ENCODE results near the gene KIF26B. TPM values are rescaled to one million over a fixed set of nuclear protein-coding genes. Genes with fewer than 3 reads are reported as not detected.

KIF26B gene
- total and polyA plus RNA-seq, 2 experiments from 2014 or later: 2.5 to 8.0 TPM

DNA sequence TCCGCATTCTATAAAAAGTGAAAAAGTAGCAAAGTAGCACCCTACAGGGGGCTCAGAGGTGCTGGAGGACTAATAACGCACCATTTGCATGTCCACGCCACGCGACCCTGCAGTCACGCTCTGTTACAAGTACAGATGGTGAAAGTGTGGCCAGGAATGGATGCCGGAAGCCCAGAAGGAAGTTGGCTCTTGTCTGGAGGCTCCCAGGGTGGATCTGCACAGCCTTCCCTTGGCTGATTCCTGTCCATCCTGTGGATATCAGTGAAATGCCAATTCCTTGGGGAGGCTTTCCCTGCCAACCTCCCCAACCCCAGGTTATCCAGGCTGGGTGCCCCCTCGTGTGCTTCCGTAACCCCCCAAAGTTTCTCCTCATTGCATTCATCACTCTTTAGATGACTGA, 396.8 kb downstream of the KIF26B start:
- no peak overlapping the region for H3K4me3 ChIP-seq
- H3K27me3 ChIP-seq (replicated peaks; ENCODE audit: insufficient read depth): no peaks in the 10 kb centered on the region
- in situ Hi-C loops (cut with MboI): no loop called here
- no peak overlapping the region for H3K27ac ChIP-seq
- WGBS, 2 experiments (ENCODE audit: low coverage in 1 of 2, low lambda C conversion rate in 2 of 2, missing lambda C conversion rate in 2 of 2): 89 to 94% methylated on average over 9 of the region's 9 CpGs
- H3K4me1 ChIP-seq (ENCODE audit: insufficient read depth): peaks cover 13% of the 10 kb centered on the region
- H3K79me2 ChIP-seq (ENCODE audit: insufficient read depth): no peaks in the 10 kb centered on the region
- TF ChIP-seq EZH2phosphoT487 (IDR thresholded peaks at IDR 0.05; ENCODE audit: insufficient read depth, low read depth) (no peak), EZH2 (IDR thresholded peaks at IDR 0.05; ENCODE audit: insufficient read depth, poor library complexity, severe bottlenecking) (no peak)
- H2AFZ ChIP-seq: no peak overlapping the region
- no peaks in the 10 kb centered on the region for H4K20me1 ChIP-seq (ENCODE audit: insufficient read depth)
- no peaks in the 10 kb centered on the region for H3K36me3 ChIP-seq (ENCODE audit: low read depth)
- H3F3A ChIP-seq (ENCODE audit: insufficient read depth): no peaks in the 10 kb centered on the region
- H3K9ac ChIP-seq: no peak overlapping the region
- H3K9me2 ChIP-seq (ENCODE audit: insufficient read depth): no peaks in the 10 kb centered on the region
- no peak for DNase-seq
- H3K4me2 ChIP-seq (ENCODE audit: unreplicated experiment): no peak overlapping the region
- no peaks in the 10 kb centered on the region for H3K9me3 ChIP-seq (ENCODE audit: low read depth)

GRCh38 chr1:245552331-245552730, 397.5 kb downstream of the KIF26B start:
- in situ Hi-C loops (cut with MboI): no loop called here
- H3K79me2 ChIP-seq (ENCODE audit: insufficient read depth): no peaks in the 10 kb centered on the region
- no peaks in the 10 kb centered on the region for H3F3A ChIP-seq (ENCODE audit: insufficient read depth)
- H3K9me2 ChIP-seq (ENCODE audit: insufficient read depth): no peaks in the 10 kb centered on the region
- H3K27ac ChIP-seq: no peak overlapping the region
- H2AFZ ChIP-seq: no peak overlapping the region
- no peak for DNase-seq
- H3K9me3 ChIP-seq (ENCODE audit: low read depth): no peaks in the 10 kb centered on the region
- no peaks in the 10 kb centered on the region for H4K20me1 ChIP-seq (ENCODE audit: insufficient read depth)
- H3K9ac ChIP-seq: no peak overlapping the region
- no peak for TF ChIP-seq EZH2phosphoT487 (IDR thresholded peaks at IDR 0.05; ENCODE audit: insufficient read depth, low read depth)
- TF ChIP-seq EZH2 (IDR thresholded peaks at IDR 0.05; ENCODE audit: insufficient read depth, poor library complexity, severe bottlenecking): no peak
- H3K4me3 ChIP-seq: no peak overlapping the region
- WGBS, 2 experiments (ENCODE audit: low coverage in 1 of 2, low lambda C conversion rate in 2 of 2, missing lambda C conversion rate in 2 of 2): 87 to 90% methylated on average over 9 of the region's 9 CpGs
- H3K4me1 ChIP-seq (ENCODE audit: insufficient read depth): peaks cover 13% of the 10 kb centered on the region
- H3K27me3 ChIP-seq (replicated peaks; ENCODE audit: insufficient read depth): no peaks in the 10 kb centered on the region
- H3K4me2 ChIP-seq (ENCODE audit: unreplicated experiment): no peak overlapping the region
- no peaks in the 10 kb centered on the region for H3K36me3 ChIP-seq (ENCODE audit: low read depth)

- Histone ChIP-seq H4K20me1 (ENCODE audit: insufficient read depth) (no peaks in the 10 kb centered on the region), H3K9me3 (ENCODE audit: low read depth) (no peaks in the 10 kb centered on the region)
- whole genome bisulfite sequencing, 2 experiments (ENCODE audit: low coverage in 1 of 2, low lambda C conversion rate in 2 of 2, missing lambda C conversion rate in 2 of 2): 83 to 85% methylated on average over 3 of the region's 3 CpGs
These were observed 401.3 kb downstream of the KIF26B start for GRCh38 chr1:245556057-245556456.

GRCh38 chr1:245558069-245558468, 403.3 kb downstream of the KIF26B start:
- no peak overlapping the region for H3K27ac ChIP-seq
- H3F3A ChIP-seq (ENCODE audit: insufficient read depth): no peaks in the 10 kb centered on the region
- H3K4me1 ChIP-seq (ENCODE audit: insufficient read depth): no peaks in the 10 kb centered on the region
- H3K9ac ChIP-seq: no peak overlapping the region
- H3K4me3 ChIP-seq: no peak overlapping the region
- H3K27me3 ChIP-seq (replicated peaks; ENCODE audit: insufficient read depth): no peaks in the 10 kb centered on the region
- no peaks in the 10 kb centered on the region for H4K20me1 ChIP-seq (ENCODE audit: insufficient read depth)
- 41 to 64% methylated on average over 5 of the region's 5 CpGs for WGBS, 2 experiments (ENCODE audit: low coverage in 1 of 2, low lambda C conversion rate in 2 of 2, missing lambda C conversion rate in 2 of 2)
- in situ Hi-C loops (cut with MboI): no loop called here
- H3K79me2 ChIP-seq (ENCODE audit: insufficient read depth): no peaks in the 10 kb centered on the region
- H2AFZ ChIP-seq: no peak overlapping the region
- no peaks in the 10 kb centered on the region for H3K9me3 ChIP-seq (ENCODE audit: low read depth)
- TF ChIP-seq EZH2phosphoT487 (IDR thresholded peaks at IDR 0.05; ENCODE audit: insufficient read depth, low read depth) (no peak), EZH2 (IDR thresholded peaks at IDR 0.05; ENCODE audit: insufficient read depth, poor library complexity, severe bottlenecking) (no peak)
- no peaks in the 10 kb centered on the region for H3K9me2 ChIP-seq (ENCODE audit: insufficient read depth)
- no peaks in the 10 kb centered on the region for H3K36me3 ChIP-seq (ENCODE audit: low read depth)
- DNase-seq: no peak
- no peak overlapping the region for H3K4me2 ChIP-seq (ENCODE audit: unreplicated experiment)

More at GRCh38 chr1:245556057-245556456, 401.3 kb downstream of the KIF26B start:
- no peak overlapping the region for H3K9ac ChIP-seq
- DNase-seq: no peak
- H3K79me2 ChIP-seq (ENCODE audit: insufficient read depth): no peaks in the 10 kb centered on the region
- in situ Hi-C loops (cut with MboI): no loop called here
- no peaks in the 10 kb centered on the region for H3K27me3 ChIP-seq (replicated peaks; ENCODE audit: insufficient read depth)
- no peak overlapping the region for H3K4me3 ChIP-seq
- H3K4me2 ChIP-seq (ENCODE audit: unreplicated experiment): no peak overlapping the region
- H3F3A ChIP-seq (ENCODE audit: insufficient read depth): no peaks in the 10 kb centered on the region
- H3K9me2 ChIP-seq (ENCODE audit: insufficient read depth): no peaks in the 10 kb centered on the region
- no peaks in the 10 kb centered on the region for H3K4me1 ChIP-seq (ENCODE audit: insufficient read depth)
- no peak overlapping the region for H2AFZ ChIP-seq
- no peak overlapping the region for H3K27ac ChIP-seq
- no peaks in the 10 kb centered on the region for H3K36me3 ChIP-seq (ENCODE audit: low read depth)
- TF ChIP-seq EZH2phosphoT487 (IDR thresholded peaks at IDR 0.05; ENCODE audit: insufficient read depth, low read depth) (no peak), EZH2 (IDR thresholded peaks at IDR 0.05; ENCODE audit: insufficient read depth, poor library complexity, severe bottlenecking) (no peak)

GRCh38 chr1:245560316-245560859, 405.6 kb downstream of the KIF26B start:
- Histone ChIP-seq H3F3A (ENCODE audit: insufficient read depth) (no peaks in the 10 kb centered on the region), H3K36me3 (ENCODE audit: low read depth) (no peaks in the 10 kb centered on the region), H3K4me1 (ENCODE audit: insufficient read depth) (no peaks in the 10 kb centered on the region), H3K4me2 (ENCODE audit: unreplicated experiment) (no peak overlapping the region), H3K9me2 (ENCODE audit: insufficient read depth) (no peaks in the 10 kb centered on the region), H3K4me3 (no peak overlapping the region), H3K9me3 (ENCODE audit: low read depth) (no peaks in the 10 kb centered on the region), H3K27ac (no peak overlapping the region), H3K79me2 (ENCODE audit: insufficient read depth) (no peaks in the 10 kb centered on the region), H2AFZ (no peak overlapping the region), H4K20me1 (ENCODE audit: insufficient read depth) (no peaks in the 10 kb centered on the region), H3K9ac (no peak overlapping the region), H3K27me3 (replicated peaks; ENCODE audit: insufficient read depth) (no peaks in the 10 kb centered on the region)
- 71 to 81% methylated on average over 12 of the region's 12 CpGs for WGBS, 2 experiments (ENCODE audit: low coverage in 1 of 2, low lambda C conversion rate in 2 of 2, missing lambda C conversion rate in 2 of 2)
- in situ Hi-C loops (cut with MboI): no loop called here
- no peak for DNase-seq
- TF ChIP-seq EZH2phosphoT487 (IDR thresholded peaks at IDR 0.05; ENCODE audit: insufficient read depth, low read depth): no peak
- TF ChIP-seq EZH2 (IDR thresholded peaks at IDR 0.05; ENCODE audit: insufficient read depth, poor library complexity, severe bottlenecking): no peak

Data from GM23248 (cell line).